ENCODE measurements around the gene ITPA.
A peak's percentile ranks its signal among the peaks of the same experiment; 100 is the strongest.

ITPA gene

DNA sequence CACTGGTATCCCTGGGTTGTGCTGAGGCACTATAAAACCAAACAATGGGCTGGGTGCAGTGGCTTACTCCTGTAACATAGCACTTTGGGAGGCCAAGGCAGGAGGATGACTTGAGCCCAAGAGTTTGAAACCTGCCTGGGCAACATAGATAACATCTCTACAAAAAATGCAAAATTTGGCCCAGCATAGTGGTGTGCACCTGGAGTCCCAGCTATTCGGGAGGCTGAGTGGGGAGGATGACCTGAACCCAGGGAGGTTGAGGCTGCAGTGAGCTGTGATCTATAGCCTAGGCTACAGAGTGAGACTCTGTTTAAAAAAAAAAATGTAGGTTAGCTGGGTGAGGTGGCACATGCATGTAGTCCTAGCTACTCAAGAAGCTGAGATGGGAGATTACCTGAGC, 37.4 kb downstream of the ITPA start:
- DNase-seq, result no peak

DNA sequence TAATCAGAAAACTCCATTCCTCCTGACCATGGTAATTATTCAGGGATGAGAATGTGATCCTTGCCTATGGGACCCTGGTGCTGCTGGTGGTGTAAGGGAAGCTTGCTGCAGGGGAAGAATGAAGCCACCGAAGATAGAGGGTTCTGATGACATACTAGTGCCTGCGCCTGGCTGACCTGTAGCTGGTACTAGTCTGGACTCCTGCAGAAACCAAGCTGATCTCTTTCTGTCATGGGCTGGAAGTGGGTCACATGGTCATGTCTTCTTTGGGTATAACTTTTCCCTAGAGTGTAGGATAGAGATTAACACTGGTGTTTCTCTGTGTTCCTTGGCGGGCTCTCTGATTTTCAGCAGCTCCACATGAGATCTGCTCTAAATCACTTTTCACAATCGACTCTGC, 38.3 kb downstream of the ITPA start:
- no peak for DNase-seq

DNA sequence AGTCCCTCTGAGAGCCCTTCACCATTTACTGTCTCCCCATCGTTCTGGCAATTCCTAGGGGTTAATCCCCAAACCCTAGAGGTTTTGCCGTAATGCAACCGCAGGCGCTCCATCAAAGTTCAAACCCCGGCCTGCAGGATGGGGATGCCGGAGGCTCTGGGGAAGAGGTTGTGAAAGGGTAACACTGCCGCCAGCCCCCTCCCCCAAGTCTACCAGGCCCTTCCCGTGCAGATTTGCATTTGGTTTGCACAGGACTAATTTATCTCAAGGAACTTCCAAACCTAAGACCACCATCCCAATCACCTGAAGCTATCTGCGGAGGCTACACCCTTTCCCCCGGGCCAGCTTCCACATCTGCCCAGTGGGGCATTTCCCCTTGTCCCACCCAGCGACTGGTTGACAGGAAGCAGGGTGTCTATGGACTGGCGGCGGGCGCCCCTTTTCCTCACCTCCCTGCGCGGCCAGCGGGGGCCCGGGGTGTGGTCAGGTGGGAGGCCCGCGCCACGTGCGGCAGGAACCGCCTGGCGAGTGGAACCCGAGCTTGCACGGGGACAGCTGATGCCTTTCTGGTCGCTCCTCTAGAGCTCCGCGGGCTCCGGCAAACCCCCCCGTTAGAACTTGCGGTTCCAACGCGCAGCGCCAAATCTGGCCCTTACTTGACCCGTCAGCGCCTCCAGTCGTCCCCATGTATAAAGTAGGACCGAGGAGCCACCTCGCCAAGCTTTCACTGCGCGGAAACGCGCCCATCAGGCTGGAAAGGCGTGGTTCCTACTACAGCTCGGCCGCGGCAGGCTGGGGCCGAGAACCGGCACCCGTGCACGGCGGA, 39.1 kb downstream of the ITPA start:
- DNase-seq, result peak; percentile 30 to 51 (median 41)

DNA sequence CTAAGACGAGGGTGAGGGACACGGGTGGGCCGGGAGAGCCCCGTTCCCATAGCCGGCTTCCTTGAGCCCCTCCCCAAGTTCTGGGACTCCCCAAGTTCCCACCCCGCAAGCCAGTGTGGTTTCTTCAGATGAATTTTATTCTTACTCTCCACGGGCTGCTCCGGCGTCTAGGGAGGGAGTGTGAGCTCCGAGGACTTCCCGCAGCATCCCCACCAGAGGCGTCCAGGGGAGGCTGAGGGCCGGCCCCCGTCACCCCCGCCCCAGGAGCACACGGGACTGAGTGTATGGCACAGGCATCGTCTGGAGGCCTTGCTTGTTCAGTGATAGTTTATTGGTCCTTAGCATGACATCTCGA, 39.7 kb downstream of the ITPA start:
- no peak for DNase-seq

DNA sequence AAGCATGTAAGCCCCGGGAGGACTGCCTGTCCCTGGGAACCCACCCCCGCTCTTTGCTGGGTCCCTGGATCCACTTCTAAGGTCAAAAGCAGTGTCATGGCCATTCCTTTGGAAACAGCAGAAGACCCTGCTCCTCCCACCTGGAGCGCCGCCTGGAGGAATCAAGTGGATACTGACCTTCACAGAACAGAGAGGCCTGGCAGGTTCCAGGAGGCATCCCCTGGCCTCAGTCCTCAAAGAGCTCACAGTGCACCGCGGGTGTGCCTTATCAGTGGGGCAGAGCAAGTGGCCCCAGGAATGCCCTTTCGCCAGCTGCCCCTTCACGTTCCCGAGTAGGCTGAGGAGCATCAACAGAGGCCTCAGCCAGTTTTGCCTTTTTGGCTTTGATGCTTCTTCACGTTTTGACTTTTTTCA, 40.8 kb downstream of the ITPA start:
- no peak for DNase-seq

DNA sequence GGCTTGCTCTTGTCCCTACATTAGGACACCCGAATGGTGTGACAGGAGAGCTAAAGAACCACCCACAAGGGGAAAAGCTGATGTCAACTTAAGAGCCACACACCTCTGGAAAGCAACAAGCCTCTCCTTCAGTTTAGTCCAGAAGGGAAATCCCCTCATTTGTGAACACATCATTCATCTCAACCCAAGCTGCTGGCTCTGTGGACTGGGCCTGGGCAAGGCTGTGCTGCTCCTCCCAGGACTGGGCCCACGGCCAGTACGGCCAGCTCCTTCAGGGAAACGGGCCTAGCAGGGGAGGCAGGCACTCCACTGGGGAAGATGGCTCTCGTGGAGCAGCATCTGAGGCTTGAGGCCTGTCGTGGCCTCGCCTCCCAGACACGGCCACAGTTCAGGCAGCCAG, 42.5 kb downstream of the ITPA start:
- no peak for DNase-seq

DNA sequence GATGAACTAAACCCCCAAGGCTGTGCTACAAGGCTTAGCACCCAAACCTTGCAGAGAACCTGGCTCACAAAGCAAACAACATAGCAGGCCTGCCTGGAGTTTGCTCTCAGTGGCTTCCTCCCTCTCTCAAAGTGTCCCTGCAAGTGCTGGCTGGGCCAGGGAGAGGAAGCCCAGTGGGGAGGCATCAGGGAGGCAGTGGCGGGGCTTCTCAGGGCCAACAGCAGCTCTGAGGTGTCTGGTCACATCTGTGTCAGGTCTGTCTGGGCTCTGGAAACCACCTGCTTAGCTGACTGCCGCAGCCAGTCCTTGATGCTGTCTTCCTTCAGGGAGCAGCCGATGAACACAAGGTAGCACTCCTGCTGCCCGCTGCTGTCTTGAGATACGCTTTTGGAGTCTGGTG, 46.4 kb downstream of the ITPA start:
- DNase-seq, result no peak

DNA sequence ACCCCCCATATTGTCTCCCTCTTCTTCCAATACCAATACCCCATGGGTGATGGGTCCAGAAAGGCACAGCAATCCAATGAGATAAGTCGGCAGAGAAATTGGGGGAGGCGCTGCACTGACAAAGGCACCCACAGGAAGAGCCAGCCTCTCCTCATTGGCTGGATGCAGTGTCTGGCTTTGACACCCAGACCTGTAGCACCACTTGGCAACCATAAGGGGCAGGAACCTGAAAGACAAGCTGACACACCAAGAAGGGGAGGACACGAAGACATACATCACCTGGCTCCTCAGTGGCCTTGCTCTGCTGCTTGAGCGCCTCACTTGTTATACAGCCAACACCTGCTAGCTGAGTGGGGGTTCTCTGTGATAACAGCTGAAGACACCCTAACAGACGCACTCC, 49.1 kb downstream of the ITPA start:
- DNase-seq, result no peak

DNA sequence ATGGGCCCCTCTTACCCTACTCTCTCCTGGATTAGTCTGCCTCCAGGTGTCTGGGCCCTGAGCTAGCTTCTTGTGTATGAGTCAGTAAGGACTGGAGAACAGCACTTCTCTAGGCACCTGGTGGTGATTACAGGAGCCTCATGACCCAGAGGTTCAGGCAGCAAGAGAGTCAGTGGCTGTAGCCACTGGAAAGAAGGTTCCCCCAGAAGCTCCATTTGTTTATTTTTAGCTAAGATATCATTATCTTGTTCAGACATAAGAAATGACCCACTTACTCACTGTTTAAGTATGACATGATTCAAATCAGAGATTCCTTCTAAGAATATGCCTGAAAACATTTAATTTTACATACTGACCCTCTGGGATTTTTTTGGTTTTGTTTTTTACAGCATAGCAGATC, 53.3 kb downstream of the ITPA start:
- no peak for DNase-seq

DNA sequence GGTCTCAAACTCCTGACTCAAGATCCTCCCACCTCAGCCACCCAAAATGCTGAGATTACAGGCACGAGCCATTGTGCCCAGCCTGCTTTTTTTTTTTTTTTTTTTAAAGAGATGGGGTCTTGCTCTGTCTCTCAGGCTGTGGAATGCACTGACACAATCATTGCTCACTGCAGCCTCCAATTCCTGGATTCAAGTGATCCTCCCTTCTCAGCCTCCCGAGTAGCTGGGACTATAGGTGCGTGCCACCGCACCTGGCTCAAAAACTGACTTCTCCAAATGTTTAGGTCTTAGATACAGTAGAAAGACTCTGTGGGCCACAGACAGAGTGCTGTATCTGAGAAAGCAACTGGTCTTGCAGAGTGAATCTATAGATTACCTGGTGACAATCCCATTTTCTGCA, 60.8 kb downstream of the ITPA start:
- no peak for DNase-seq

DNA sequence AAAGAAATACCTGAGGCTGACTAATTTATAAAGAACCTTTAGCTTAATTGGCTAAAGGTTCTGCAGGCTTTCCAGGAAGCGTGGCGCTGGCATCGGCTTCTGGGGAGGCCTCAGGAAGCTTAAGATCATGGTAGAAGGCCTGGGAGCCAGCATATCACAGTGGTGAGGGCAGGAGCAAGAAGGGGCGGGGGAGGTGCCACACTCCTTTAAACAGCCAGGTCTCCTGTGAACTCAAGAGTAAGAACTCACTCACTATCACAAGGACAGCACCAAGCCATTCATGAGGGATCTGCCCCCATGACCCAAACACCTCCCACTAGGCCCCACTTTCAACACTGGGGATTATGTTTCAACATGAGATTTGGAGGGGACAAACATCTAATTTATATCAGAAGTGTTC, 64.1 kb downstream of the ITPA start:
- no peak for DNase-seq
